Sigmoid colon (tissue), 7 donors: ENCODE measurements around the gene PPM1J. TPM values are rescaled to one million over a fixed set of nuclear protein-coding genes. Genes with fewer than 3 reads are reported as not detected.

ENCODE experiments used
- DNase-seq: peaks from one replicate; pipeline ENCODE4 v3.0.0-alpha.2; 2019
- H3K27ac ChIP-seq, 4 donors: fragments of 200-600 bp; sonication (generic); one replicate each; pipeline ENCODE4 v1.5.1; 2016 to 2019; ENCODE audit warnings: mild to moderate bottlenecking in 1 of 4
- H3K27me3 ChIP-seq, 3 donors: fragments of 200-600 bp; sonication (generic); one replicate each; pipeline ENCODE4 v1.5.1; 2019; ENCODE audit warnings: mild to moderate bottlenecking in 1 of 3
- H3K36me3 ChIP-seq, 4 donors: fragments of 200-600 bp; sonication (generic); one replicate each; pipeline ENCODE4 v1.5.1; 2016 to 2019
- H3K4me1 ChIP-seq, 4 donors: fragments of 200-600 bp; sonication (generic); one replicate each; pipeline ENCODE4 v1.5.1; 2017 to 2019
- H3K4me3 ChIP-seq, 4 donors: fragments of 200-600 bp; sonication (generic); one replicate each; pipeline ENCODE4 v1.5.1; 2017 to 2019; ENCODE audit warnings: mild to moderate bottlenecking in 2 of 4, moderate library complexity in 1 of 4
- H3K9me3 ChIP-seq, 4 donors: fragments of 200-600 bp in 3 of 4; sonication (generic) in 3 of 4; one replicate each; pipeline versions ENCODE4 v1.5.1 to v1.6.1; 2013 to 2019
- EP300 ChIP-seq, 4 donors: sonication (generic); formaldehyde crosslinking; IDR thresholded peaks; one replicate each; pipeline ENCODE4 v1.6.1; 2017; ENCODE audit warnings: antibody characterized with exemption in 4 of 4
- POLR2A ChIP-seq, 2 donors: fragments of 450-650 bp; IDR thresholded peaks; one replicate each; pipeline ENCODE4 v1.6.1; 2016; ENCODE audit warnings: antibody characterized with exemption in 2 of 2, mild to moderate bottlenecking in 2 of 2, moderate library complexity in 2 of 2
- POLR2AphosphoS5 ChIP-seq, 4 donors: sonication (generic); formaldehyde crosslinking; IDR thresholded peaks; one replicate each; pipeline ENCODE4 v1.6.1; 2017; ENCODE audit warnings: antibody characterized with exemption in 4 of 4
- WGBS, 2 donors: extraction: QIAGEN DNeasy Blood & Tissue Kit; methylation state at CpG; one replicate each; pipeline ENCODE4 v1.1.7; 2013; 5-methylcytosine and 5-hydroxymethylcytosine counted together
- intact Hi-C: fragments of 100-400 bp; cut with DNase I; formaldehyde crosslinking; loops from one replicate; pipeline ENCODE4 v1.15.1; 2023
- polyA plus RNA-seq, 3 donors: library from polyadenylated mRNA; stranded (reverse); fragments of 200-250 nt; gene quantifications; one replicate each; pipeline ENCODE4 v1.2.3, GENCODE V29; 2013
- total RNA-seq, 4 donors: library from RNA; depleted of rRNA; stranded (reverse); fragments of >200 nt; gene quantifications; one replicate each; pipeline ENCODE4 v1.1.0, GENCODE V29; 2016
- TF ChIP-seq, protein P1 (sequence below), 4 experiments: fragments of 450-650 bp in 3 of 4; fragments of 200-600 bp in 1 of 4; IDR thresholded peaks; one replicate each; pipeline ENCODE4 v1.5.1; 2016 to 2019; ENCODE audit warnings: antibody characterized with exemption in 4 of 4, mild to moderate bottlenecking in 3 of 4, moderate library complexity in 2 of 4
- donor health status: healthy with polysubstance abuse.
- donor health status: Bipolar disorder and iron deficiency.
- donor health status: healthy.

Gene PPM1J
- total and polyA plus RNA-seq, 7 donors = 0.36 to 2.5 (median 1.3) TPM

DNA sequence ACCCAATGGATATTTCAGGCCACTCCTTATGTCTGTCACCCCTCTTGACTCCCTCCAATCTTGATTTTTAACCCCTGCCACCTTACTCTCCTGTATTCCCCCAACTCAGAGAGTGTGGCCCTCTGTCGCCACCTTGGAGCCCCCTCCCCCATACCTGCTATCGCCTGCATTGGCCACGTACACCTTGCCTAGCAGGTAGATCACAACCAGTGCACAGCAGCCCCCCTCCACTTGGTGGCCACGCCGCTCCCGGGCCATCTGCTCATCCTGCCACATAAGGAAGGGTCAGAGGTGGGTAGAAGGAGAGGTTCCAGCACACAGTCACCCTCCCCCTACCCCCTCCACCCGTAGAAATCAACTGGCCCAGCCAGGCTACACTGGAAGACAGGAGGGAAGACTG lies 2.9 kb downstream of the PPM1J start:
- no peak for DNase-seq
- no peak overlapping the region for H3K4me3 ChIP-seq
- H3K4me1 ChIP-seq = peaks cover 0 to 34% (median 25%) of the 10 kb centered on the region in 4 donors
- H3K27me3 ChIP-seq = no peaks in the 10 kb centered on the region
- 85 to 92% methylated on average over 7 of the region's 7 CpGs for WGBS, 2 donors
- intact Hi-C loops = loop anchor here (10.0 kb wide), 1 partner anchor 1103 kb away; the partner anchor contains the start of gene RSBN1
- H3K36me3 ChIP-seq = no peaks in the 10 kb centered on the region
- no peak overlapping the region for H3K27ac ChIP-seq
- no peak for TF ChIP-seq POLR2A (IDR thresholded peaks at IDR 0.05)
- no peak for TF ChIP-seq EP300 (IDR thresholded peaks at IDR 0.05)
- TF ChIP-seq, protein P1, sequence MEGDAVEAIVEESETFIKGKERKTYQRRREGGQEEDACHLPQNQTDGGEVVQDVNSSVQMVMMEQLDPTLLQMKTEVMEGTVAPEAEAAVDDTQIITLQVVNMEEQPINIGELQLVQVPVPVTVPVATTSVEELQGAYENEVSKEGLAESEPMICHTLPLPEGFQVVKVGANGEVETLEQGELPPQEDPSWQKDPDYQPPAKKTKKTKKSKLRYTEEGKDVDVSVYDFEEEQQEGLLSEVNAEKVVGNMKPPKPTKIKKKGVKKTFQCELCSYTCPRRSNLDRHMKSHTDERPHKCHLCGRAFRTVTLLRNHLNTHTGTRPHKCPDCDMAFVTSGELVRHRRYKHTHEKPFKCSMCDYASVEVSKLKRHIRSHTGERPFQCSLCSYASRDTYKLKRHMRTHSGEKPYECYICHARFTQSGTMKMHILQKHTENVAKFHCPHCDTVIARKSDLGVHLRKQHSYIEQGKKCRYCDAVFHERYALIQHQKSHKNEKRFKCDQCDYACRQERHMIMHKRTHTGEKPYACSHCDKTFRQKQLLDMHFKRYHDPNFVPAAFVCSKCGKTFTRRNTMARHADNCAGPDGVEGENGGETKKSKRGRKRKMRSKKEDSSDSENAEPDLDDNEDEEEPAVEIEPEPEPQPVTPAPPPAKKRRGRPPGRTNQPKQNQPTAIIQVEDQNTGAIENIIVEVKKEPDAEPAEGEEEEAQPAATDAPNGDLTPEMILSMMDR (IDR thresholded peaks at IDR 0.05) = no peak
- TF ChIP-seq POLR2AphosphoS5 (IDR thresholded peaks at IDR 0.05) = no peak
- no peaks in the 10 kb centered on the region for H3K9me3 ChIP-seq

- no peaks in the 10 kb centered on the region for H3K9me3 ChIP-seq
- no peak for TF ChIP-seq EP300 (IDR thresholded peaks at IDR 0.05)
- TF ChIP-seq POLR2AphosphoS5 (IDR thresholded peaks at IDR 0.05) = no peak
- no peak for TF ChIP-seq POLR2A (IDR thresholded peaks at IDR 0.05)
- TF ChIP-seq, protein P1 (IDR thresholded peaks at IDR 0.05) = no peak
- H3K36me3 ChIP-seq = no peaks in the 10 kb centered on the region
- DNase-seq = no peak
- no peak overlapping the region for H3K27ac ChIP-seq
- 84 to 88% methylated on average over 11 of the region's 11 CpGs for WGBS, 2 donors
- peaks cover 0 to 34% (median 25%) of the 10 kb centered on the region in 4 donors for H3K4me1 ChIP-seq
- H3K4me3 ChIP-seq = no peak overlapping the region
- intact Hi-C loops = loop anchor here (10.0 kb wide), 1 partner anchor 1103 kb away; the partner anchor contains the start of gene RSBN1
- H3K27me3 ChIP-seq = no peaks in the 10 kb centered on the region
Observed at GRCh38 chr1:112711670-112712069, 3.5 kb downstream of the PPM1J start.

GRCh38 chr1:112711041-112711440 lies 4.1 kb downstream of the PPM1J start:
- intact Hi-C loops = loop anchor here (10.0 kb wide), 1 partner anchor 1104 kb away; the partner anchor contains the start of gene RSBN1

DNA sequence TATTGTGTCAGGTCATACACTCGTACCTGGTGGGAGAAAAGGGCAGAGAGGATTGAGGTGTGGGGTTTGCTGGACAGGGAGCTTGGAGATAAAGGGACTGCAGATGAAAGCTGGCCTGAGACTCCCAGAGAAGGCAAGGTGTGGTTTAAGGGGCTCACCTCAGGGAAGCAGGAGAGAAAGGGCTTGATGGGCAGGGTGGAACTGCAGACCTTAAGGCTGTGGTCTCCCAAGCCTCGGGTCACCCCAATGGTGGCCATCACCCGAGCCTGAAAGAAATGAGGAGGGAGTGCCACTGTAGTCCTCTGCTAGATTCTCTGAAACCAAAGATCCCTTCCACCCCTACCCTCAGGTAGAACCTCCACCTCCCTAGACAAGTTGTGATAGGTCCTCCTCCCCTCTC lies 4.5 kb downstream of the PPM1J start:
- no peak for DNase-seq
- intact Hi-C loops = loop anchor here (10.0 kb wide), 1 partner anchor 1104 kb away; the partner anchor contains the start of gene RSBN1
- WGBS, 2 donors = 93 to 94% methylated on average over 3 of the region's 3 CpGs

More at GRCh38 chr1:112711041-112711440, 4.1 kb downstream of the PPM1J start:
- Histone ChIP-seq H3K27me3 (no peaks in the 10 kb centered on the region), H3K36me3 (no peaks in the 10 kb centered on the region), H3K27ac (no peak overlapping the region), H3K4me3 (no peak overlapping the region), H3K9me3 (no peaks in the 10 kb centered on the region), H3K4me1 (peaks cover 0 to 32% (median 24%) of the 10 kb centered on the region in 4 donors)
- WGBS, 2 donors = 69 to 86% methylated on average over 7 of the region's 7 CpGs
- no peak for TF ChIP-seq POLR2AphosphoS5 (IDR thresholded peaks at IDR 0.05)
- no peak for TF ChIP-seq POLR2A (IDR thresholded peaks at IDR 0.05)
- no peak for TF ChIP-seq EP300 (IDR thresholded peaks at IDR 0.05)
- TF ChIP-seq, protein P1 (IDR thresholded peaks at IDR 0.05) = no peak
- no peak for DNase-seq

More for the DNA sequence above, 4.5 kb downstream of the PPM1J start:
- Histone ChIP-seq H3K27me3 (no peaks in the 10 kb centered on the region), H3K9me3 (no peaks in the 10 kb centered on the region), H3K27ac (no peak overlapping the region), H3K4me1 (peaks cover 0 to 32% (median 24%) of the 10 kb centered on the region in 4 donors), H3K36me3 (no peaks in the 10 kb centered on the region), H3K4me3 (no peak overlapping the region)
- TF ChIP-seq EP300 (IDR thresholded peaks at IDR 0.05) (no peak), POLR2AphosphoS5 (IDR thresholded peaks at IDR 0.05) (no peak), POLR2A (IDR thresholded peaks at IDR 0.05) (no peak)
- TF ChIP-seq, protein P1 (IDR thresholded peaks at IDR 0.05) = no peak
